Hepatic stellate cell (primary cell): ENCODE measurements around the gene ZNF282.
"Not testable (repeated sequence)": the region's sequence is repeated elsewhere in the genome, so short reads cannot be mapped to it uniquely, and the experiment has no call there.

Experiments
- DNase-seq: peaks from one replicate; pipeline ENCODE4 v3.0.0; 2011; ENCODE audit warnings: low spot score

ZNF282 gene

DNA sequence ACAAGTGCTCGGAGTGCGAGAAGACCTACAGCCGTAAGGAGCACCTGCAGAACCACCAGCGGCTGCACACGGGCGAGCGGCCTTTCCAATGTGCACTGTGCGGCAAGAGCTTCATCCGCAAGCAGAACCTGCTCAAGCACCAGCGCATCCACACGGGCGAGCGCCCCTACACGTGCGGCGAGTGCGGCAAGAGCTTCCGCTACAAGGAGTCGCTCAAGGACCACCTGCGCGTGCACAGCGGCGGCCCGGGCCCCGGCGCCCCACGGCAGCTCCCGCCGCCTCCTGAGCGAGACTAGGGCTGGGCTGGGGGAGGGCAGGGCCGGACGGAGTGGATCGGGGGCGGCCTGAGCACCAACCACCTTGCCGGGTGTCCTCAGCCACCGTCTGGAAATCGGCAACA lies 29.0 kb downstream of the ZNF282 start:
- DNase-seq = no peak

GRCh38 chr7:149225106-149225505 lies 29.8 kb downstream of the ZNF282 start:
- DNase-seq = no peak

- DNase-seq = no peak
These were observed 30.3 kb downstream of the ZNF282 start for GRCh38 chr7:149225656-149226055.

GRCh38 chr7:149226366-149226765 lies 31.0 kb downstream of the ZNF282 start:
- DNase-seq = not testable (repeated sequence)

DNA sequence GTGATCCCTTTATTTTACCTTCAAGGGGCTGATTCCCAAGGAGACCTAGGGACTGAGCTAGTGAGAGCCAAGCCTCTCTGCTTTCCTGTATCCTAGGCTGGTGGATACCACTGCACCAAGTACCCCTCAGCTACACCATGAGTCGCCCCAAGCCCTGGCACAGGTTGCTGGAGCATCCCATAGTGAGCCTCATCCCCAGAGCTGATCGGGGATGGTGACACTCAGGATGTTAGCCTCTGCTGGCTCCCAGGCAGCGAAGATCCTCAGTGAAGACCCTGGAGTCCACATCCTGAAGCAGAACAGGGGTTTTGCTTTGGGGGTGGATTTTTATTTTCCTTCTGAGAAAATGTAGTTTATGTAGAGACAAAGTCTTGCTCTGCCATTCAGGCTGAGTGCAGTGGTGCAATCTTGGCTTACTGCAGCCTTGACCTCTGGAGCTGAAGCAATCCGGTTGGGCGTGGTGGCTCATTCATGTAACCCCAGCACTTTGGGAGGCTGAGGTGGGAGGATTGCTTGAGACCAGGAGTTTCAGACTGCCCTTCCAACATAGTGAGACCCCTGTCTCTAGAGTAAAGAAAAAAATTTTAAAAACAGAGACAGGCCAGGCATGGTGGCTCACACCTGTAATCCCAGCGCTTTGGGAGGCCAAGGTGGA lies 31.6 kb downstream of the ZNF282 start:
- DNase-seq = no peak

- no peak for DNase-seq
These were observed 33.6 kb downstream of the ZNF282 start for GRCh38 chr7:149228831-149229471.

GRCh38 chr7:149229526-149229925 lies 34.2 kb downstream of the ZNF282 start:
- DNase-seq = no peak

GRCh38 chr7:149232362-149232761 lies 37.0 kb downstream of the ZNF282 start:
- DNase-seq = no peak

DNA sequence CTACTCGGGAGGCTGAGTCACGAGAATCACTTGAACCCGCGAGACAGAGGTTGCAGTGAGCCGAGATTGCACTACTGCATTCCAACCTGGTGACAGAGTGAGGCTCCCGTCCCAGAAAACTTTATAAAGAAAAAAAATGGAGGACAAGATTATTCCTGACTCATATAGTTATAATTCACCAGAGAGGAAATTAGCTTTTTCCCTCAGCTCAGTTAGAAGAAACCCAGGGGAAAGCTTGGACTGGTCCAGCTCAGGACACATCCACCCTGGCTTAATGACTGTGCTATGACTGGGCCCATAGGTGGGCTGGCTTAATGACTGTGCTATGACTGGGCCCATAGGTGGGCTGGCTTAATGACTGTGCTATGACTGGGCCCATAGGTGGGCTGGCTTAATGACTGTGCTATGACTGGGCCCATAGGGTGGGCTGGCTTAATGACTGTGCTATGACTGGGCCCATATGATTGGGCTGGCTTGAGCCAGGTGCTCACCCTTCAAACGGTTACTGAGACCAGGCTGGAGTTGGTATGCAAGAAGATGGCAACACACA lies 38.4 kb downstream of the ZNF282 start:
- DNase-seq = peak; percentile 81

DNA sequence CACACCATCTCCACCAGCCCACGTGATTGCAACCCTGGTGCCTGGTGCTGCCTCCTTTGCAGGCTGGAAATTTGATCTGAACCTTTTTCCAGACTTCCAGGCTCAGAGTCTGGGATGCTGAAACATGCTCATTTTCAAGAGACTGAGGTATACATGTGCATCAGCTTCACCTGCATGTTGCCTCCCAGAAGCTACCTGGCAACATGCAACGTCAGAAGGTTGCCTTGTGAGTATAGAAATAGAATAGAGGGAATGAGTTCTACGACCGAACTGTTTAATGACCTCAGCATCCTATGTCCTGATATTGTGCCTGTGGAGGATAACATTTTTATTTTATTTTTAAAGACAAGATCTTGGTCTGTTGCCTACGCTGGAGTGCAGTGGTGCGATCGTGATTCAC lies 42.2 kb downstream of the ZNF282 start:
- DNase-seq = no peak

DNA sequence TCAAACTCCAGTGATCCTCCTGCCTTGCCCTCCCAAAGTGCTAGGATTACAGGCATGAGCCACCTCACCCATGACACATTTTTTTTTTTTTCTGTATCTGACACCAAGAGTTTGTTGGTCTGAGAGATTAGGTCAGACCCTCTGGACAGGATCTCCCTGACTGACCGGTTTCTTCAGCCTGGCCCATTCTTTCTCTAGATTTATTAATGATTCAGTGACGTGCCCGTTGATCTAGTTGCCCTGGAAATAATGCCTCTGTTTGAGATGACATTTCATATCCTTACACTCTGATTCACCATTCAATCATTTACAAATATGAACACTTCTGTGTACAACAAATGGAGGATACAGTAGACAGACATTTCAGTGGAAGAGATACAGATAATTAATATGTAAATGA lies 42.7 kb downstream of the ZNF282 start:
- peak; percentile 67 for DNase-seq

GRCh38 chr7:149239345-149240143 lies 44.2 kb downstream of the ZNF282 start, which contains the start of gene ZNF212:
Gene ZNF212 (plus strand): TSS chr7:149239651. CDS start chr7:149239779, 128 bp downstream.
- peak; percentile 97 for DNase-seq

DNA sequence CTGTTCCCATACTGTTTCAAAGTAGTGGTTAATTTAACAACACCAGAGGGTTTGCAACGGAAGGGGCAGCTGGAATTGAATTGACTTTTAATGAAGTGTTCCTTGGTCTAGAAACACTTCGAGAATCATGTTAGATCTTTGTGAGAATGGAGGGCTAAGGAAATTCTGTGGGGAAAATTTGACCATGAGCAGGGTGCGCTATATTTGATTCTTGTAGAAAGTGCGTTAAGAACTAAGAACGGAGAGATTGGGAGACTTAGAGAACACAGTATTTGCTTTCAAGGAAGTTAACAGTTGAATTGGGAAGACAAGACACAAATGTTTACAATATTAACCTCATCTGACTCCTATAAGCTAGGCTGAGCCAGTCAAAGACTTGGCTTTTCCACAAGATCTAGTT lies 45.3 kb downstream of the ZNF282 start:
- DNase-seq = no peak

- no peak for DNase-seq
These were observed 46.4 kb downstream of the ZNF282 start for GRCh38 chr7:149241696-149242095.

DNA sequence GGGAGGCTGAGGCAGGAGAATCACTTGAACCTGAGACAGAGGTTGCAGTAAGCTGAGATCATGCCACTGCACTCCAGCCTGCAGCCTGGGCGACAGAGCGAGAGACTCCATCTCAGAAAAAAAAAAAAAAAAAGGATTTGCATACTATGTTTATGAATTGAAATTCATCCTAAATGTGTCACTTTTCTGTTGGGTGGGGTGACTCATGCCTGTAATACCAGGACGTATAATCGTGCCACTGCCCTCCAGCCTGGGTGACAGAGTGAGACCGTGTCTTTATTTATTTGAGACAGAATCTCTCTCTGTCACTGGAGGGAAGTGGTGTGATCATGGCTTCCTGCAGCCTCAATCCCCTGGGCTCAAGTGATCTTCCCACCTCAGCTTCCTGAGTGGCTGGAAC lies 49.9 kb downstream of the ZNF282 start:
- peak; percentile 36 for DNase-seq

GRCh38 chr7:149245744-149246143 lies 50.4 kb downstream of the ZNF282 start:
- no peak for DNase-seq

GRCh38 chr7:149248777-149249176 lies 53.4 kb downstream of the ZNF282 start:
- DNase-seq = no peak

DNA sequence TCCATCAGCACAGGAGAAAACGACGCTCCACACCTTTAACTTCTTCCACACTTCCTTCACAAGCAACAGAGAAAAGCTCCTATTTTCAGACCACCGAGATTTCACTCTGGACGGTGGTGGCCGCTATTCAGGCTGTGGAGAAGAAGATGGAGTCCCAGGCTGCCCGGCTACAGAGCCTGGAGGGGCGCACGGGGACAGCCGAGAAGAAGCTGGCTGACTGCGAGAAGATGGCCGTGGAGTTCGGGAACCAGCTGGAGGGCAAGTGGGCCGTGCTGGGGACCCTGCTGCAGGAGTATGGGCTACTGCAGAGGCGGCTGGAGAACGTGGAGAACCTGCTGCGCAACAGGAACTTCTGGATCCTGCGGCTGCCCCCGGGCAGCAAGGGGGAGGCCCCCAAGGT lies 54.8 kb downstream of the ZNF282 start:
- DNase-seq = not testable (repeated sequence)

- DNase-seq = not testable (repeated sequence)
These were observed 56.2 kb downstream of the ZNF282 start for GRCh38 chr7:149251518-149251917.

- DNase-seq = no peak
These were observed 57.0 kb downstream of the ZNF282 start for GRCh38 chr7:149252378-149252777.

GRCh38 chr7:149253665-149254064 lies 58.3 kb downstream of the ZNF282 start:
- DNase-seq = no peak

DNA sequence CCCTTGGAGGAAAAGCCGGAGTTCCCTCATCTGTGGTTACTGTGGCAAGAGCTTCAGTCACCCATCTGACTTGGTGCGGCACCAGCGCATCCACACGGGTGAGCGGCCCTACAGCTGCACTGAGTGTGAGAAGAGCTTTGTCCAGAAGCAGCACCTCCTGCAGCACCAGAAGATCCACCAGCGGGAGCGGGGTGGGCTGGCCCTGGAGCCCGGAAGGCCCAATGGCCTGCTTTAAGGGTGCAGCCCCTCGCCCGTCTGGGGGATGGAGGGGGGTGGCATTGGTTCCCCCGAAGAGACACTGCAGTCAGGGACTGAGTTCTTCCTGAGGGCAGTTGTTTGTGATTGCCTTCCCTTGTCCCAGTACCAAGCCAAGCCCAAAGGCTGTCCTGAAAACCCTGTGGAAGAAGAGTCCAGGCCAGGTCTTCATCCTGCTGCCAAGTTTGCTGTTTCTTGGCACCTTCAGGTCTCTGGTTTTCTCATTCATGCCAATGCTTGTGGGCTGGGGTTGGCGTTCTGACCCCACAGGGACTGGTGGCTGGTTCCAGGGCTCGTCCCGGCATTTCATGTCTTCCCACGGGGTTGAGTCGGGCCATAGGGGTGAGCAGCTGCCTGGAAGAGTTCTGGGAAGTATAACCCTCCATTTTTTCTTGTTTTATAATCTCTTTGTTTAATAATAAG lies 59.0 kb downstream of the ZNF282 start:
- DNase-seq = no peak
